Skeletal muscle tissue (tissue), 4 donors: ENCODE measurements around the gene PIAS1. TPM values are rescaled to one million over a fixed set of nuclear protein-coding genes. Genes with fewer than 3 reads are reported as not detected.

Source experiments
- H3K27ac ChIP-seq: one replicate; pipeline ENCODE4 v1.7.0; 2013; ENCODE audit warnings: mild to moderate bottlenecking, low read depth, low read length, inconsistent platforms
- H3K27me3 ChIP-seq, 3 donors: one replicate each; pipeline ENCODE4 v1.7.0; 2013; ENCODE audit warnings: low read length in 3 of 3; ENCODE audit not compliant: control insufficient read depth in 3 of 3, insufficient read depth in 3 of 3
- H3K36me3 ChIP-seq, 3 donors: one replicate each; pipeline ENCODE4 v1.7.0; 2013; ENCODE audit warnings: low read length in 3 of 3; ENCODE audit not compliant: control insufficient read depth in 3 of 3, insufficient read depth in 3 of 3
- H3K4me1 ChIP-seq, 3 donors: one replicate each; pipeline ENCODE4 v1.7.0; 2013; ENCODE audit warnings: low read length in 3 of 3, mild to moderate bottlenecking in 3 of 3; ENCODE audit not compliant: control insufficient read depth in 3 of 3, insufficient read depth in 3 of 3
- H3K4me3 ChIP-seq, 3 donors: one replicate each; pipeline ENCODE4 v1.7.0; 2013; ENCODE audit warnings: low read length in 3 of 3
- H3K9ac ChIP-seq, 3 donors: one replicate each; pipeline ENCODE4 v1.7.0; 2013; ENCODE audit warnings: low read length in 3 of 3, mild to moderate bottlenecking in 3 of 3, moderate library complexity in 2 of 3, low read depth in 1 of 3
- H3K9me3 ChIP-seq, 3 donors: one replicate each; pipeline ENCODE4 v1.7.0; 2013; ENCODE audit warnings: low read length in 3 of 3; ENCODE audit not compliant: control insufficient read depth in 3 of 3
- total RNA-seq: library from RNA; depleted of rRNA; stranded (reverse); fragments of >200 nt; gene quantifications from one replicate; pipeline ENCODE4 v1.2.3, GENCODE V29; 2014
- donor health status: Osteomylitis.

The PIAS1 gene
- total RNA-seq, 1 donor from 2014 or later: 15.7 TPM

- H3K9me3 ChIP-seq: no peaks in the 10 kb centered on the region
- no peaks in the 10 kb centered on the region for H3K4me1 ChIP-seq
- peaks cover 0 to 7% (median 0%) of the 10 kb centered on the region in 3 donors for H3K36me3 ChIP-seq
- no peak overlapping the region for H3K9ac ChIP-seq
- no peak overlapping the region for H3K27ac ChIP-seq
- no peaks in the 10 kb centered on the region for H3K27me3 ChIP-seq
- H3K4me3 ChIP-seq: no peak overlapping the region
These were observed 83.0 kb downstream of the PIAS1 start for GRCh38 chr15:68137096-68137495.

- H3K9ac ChIP-seq: no peak overlapping the region
- no peak overlapping the region for H3K4me3 ChIP-seq
- no peak overlapping the region for H3K27ac ChIP-seq
- peaks cover 5 to 21% (median 7%) of the 10 kb centered on the region in 3 donors for H3K36me3 ChIP-seq
- no peaks in the 10 kb centered on the region for H3K4me1 ChIP-seq
- H3K9me3 ChIP-seq: no peaks in the 10 kb centered on the region
- H3K27me3 ChIP-seq: no peaks in the 10 kb centered on the region
These were observed 89.0 kb downstream of the PIAS1 start for GRCh38 chr15:68143129-68143528.

GRCh38 chr15:68143785-68144184 is 89.7 kb downstream of the PIAS1 start:
- no peaks in the 10 kb centered on the region for H3K27me3 ChIP-seq
- H3K4me1 ChIP-seq: no peaks in the 10 kb centered on the region
- H3K9ac ChIP-seq: no peak overlapping the region
- no peak overlapping the region for H3K4me3 ChIP-seq
- no peaks in the 10 kb centered on the region for H3K9me3 ChIP-seq
- H3K36me3 ChIP-seq: peaks cover 6 to 20% (median 9%) of the 10 kb centered on the region in 3 donors
- H3K27ac ChIP-seq: no peak overlapping the region

- no peak overlapping the region for H3K9ac ChIP-seq
- no peaks in the 10 kb centered on the region for H3K4me1 ChIP-seq
- no peaks in the 10 kb centered on the region for H3K9me3 ChIP-seq
- H3K27ac ChIP-seq: no peak overlapping the region
- no peaks in the 10 kb centered on the region for H3K27me3 ChIP-seq
- no peak overlapping the region for H3K4me3 ChIP-seq
- H3K36me3 ChIP-seq: peaks cover 6 to 14% (median 9%) of the 10 kb centered on the region in 3 donors
These were observed 91.6 kb downstream of the PIAS1 start for GRCh38 chr15:68145706-68146105.

- no peak overlapping the region for H3K4me3 ChIP-seq
- no peaks in the 10 kb centered on the region for H3K4me1 ChIP-seq
- no peak overlapping the region for H3K9ac ChIP-seq
- peaks cover 6 to 14% (median 9%) of the 10 kb centered on the region in 3 donors for H3K36me3 ChIP-seq
- H3K9me3 ChIP-seq: no peaks in the 10 kb centered on the region
- H3K27me3 ChIP-seq: no peaks in the 10 kb centered on the region
- no peak overlapping the region for H3K27ac ChIP-seq
These were observed 93.9 kb downstream of the PIAS1 start for GRCh38 chr15:68148039-68148438.

GRCh38 chr15:68149059-68149458 is 94.9 kb downstream of the PIAS1 start:
- peaks cover 6 to 16% (median 9%) of the 10 kb centered on the region in 3 donors for H3K36me3 ChIP-seq
- H3K4me3 ChIP-seq: no peak overlapping the region
- no peaks in the 10 kb centered on the region for H3K4me1 ChIP-seq
- no peak overlapping the region for H3K9ac ChIP-seq
- no peaks in the 10 kb centered on the region for H3K9me3 ChIP-seq
- H3K27ac ChIP-seq: no peak overlapping the region
- H3K27me3 ChIP-seq: no peaks in the 10 kb centered on the region

- Histone ChIP-seq H3K4me3 (no peak overlapping the region), H3K9ac (no peak overlapping the region), H3K9me3 (no peaks in the 10 kb centered on the region), H3K4me1 (no peaks in the 10 kb centered on the region), H3K36me3 (peaks cover 6 to 17% (median 9%) of the 10 kb centered on the region in 3 donors), H3K27ac (no peak overlapping the region), H3K27me3 (no peaks in the 10 kb centered on the region)
These were observed 96.1 kb downstream of the PIAS1 start for GRCh38 chr15:68150187-68150586.

GRCh38 chr15:68151277-68151676 is 97.2 kb downstream of the PIAS1 start:
- H3K27me3 ChIP-seq: no peaks in the 10 kb centered on the region
- no peaks in the 10 kb centered on the region for H3K4me1 ChIP-seq
- no peaks in the 10 kb centered on the region for H3K9me3 ChIP-seq
- no peak overlapping the region for H3K9ac ChIP-seq
- H3K36me3 ChIP-seq: peaks cover 9 to 13% (median 10%) of the 10 kb centered on the region in 3 donors
- no peak overlapping the region for H3K27ac ChIP-seq
- H3K4me3 ChIP-seq: no peak overlapping the region

GRCh38 chr15:68152342-68152741 is 98.2 kb downstream of the PIAS1 start:
- no peaks in the 10 kb centered on the region for H3K4me1 ChIP-seq
- H3K9ac ChIP-seq: no peak overlapping the region
- H3K27me3 ChIP-seq: no peaks in the 10 kb centered on the region
- no peaks in the 10 kb centered on the region for H3K9me3 ChIP-seq
- peaks cover 3 to 15% (median 7%) of the 10 kb centered on the region in 3 donors for H3K36me3 ChIP-seq
- no peak overlapping the region for H3K4me3 ChIP-seq
- no peak overlapping the region for H3K27ac ChIP-seq

GRCh38 chr15:68154923-68155559 is 100.9 kb downstream of the PIAS1 start:
- Histone ChIP-seq H3K27me3 (no peaks in the 10 kb centered on the region), H3K4me3 (no peak overlapping the region), H3K9ac (no peak overlapping the region), H3K36me3 (peaks cover 0 to 11% (median 7%) of the 10 kb centered on the region in 3 donors), H3K4me1 (no peaks in the 10 kb centered on the region), H3K27ac (no peak overlapping the region), H3K9me3 (no peaks in the 10 kb centered on the region)
